ENCODE data around the gene ASPSCR1. TPM values are rescaled to one million over a fixed set of nuclear protein-coding genes. Genes with fewer than 3 reads are reported as not detected.

The ASPSCR1 gene
- total and polyA plus RNA-seq, 2 of the 13 experiments (the other 11 are each of a cell fraction or from before 2014, with no cell fraction given): 274 to 314 TPM

DNA sequence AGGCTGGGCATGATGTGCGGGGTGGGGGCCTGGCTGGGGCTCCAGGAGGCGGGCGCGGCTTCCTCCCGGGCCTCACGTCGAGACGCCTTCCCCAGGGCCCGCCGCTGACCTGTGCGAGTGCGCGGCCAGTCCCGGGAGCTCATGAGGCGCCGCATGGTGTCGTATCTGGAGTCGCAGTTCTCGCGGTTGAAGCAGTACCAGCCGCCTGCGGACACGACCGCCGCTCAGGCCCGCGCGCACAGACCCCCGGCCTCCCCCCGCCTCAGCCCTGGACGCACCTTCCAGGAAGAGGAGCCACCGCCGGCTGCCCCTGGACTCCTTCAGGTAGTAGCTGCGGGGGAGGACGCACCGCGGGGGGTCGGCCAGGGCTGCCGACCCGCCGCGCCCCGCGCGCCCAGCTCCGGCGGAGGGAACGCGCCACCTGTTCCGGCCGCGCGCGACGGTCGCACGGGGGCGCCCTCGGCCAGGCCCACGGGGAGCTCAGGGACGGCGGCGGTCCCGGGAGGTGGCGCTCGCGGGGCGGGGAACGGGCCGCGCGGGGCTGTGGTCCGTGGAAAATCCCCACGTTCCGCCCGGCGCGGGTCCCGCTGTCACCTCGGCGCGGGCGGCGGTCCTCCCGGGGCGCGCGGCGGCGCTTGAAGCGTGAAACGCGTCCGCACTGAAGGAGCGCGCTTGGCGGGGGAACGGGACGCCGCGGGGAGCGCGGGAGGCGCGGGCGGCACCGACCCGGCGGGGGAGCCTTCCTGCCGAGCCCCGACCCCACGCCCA lies 17.9 kb upstream of the ASPSCR1 start (continued):
- TF ChIP-seq REST (IDR thresholded peaks at IDR 0.05; ENCODE audit: borderline replicate concordance in 1 of 2, low read depth in 1 of 2, low read length in 2 of 2): no peak
- no peak; the same call in 1 of the 2 replicates for TF ChIP-seq CSRNP1 (CRISPR knock-in tag; IDR thresholded peaks at IDR 0.05)
- TF ChIP-seq PCBP2 (optimal IDR thresholded peaks at IDR 0.05; ENCODE audit: low read depth, low read length, poor library complexity, severe bottlenecking): no peak
- no peak for TF ChIP-seq NFE2L1 (CRISPR knock-in tag; IDR thresholded peaks at IDR 0.05; ENCODE audit: borderline replicate concordance)
- TF ChIP-seq AHDC1 (CRISPR knock-in tag; IDR thresholded peaks at IDR 0.05; ENCODE audit: borderline replicate concordance): no peak
- no peak for TF ChIP-seq ZNF652 (CRISPR knock-in tag; IDR thresholded peaks at IDR 0.05; ENCODE audit: borderline replicate concordance, low read depth)
- no peak for TF ChIP-seq KDM4B (CRISPR knock-in tag; IDR thresholded peaks at IDR 0.05)
- TF ChIP-seq, protein P1, sequence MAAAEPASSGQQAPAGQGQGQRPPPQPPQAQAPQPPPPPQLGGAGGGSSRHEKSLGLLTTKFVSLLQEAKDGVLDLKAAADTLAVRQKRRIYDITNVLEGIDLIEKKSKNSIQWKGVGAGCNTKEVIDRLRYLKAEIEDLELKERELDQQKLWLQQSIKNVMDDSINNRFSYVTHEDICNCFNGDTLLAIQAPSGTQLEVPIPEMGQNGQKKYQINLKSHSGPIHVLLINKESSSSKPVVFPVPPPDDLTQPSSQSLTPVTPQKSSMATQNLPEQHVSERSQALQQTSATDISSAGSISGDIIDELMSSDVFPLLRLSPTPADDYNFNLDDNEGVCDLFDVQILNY (CRISPR knock-in tag; conservative IDR thresholded peaks at IDR 0.05): no peak
- no peak for TF ChIP-seq ZNF784 (CRISPR knock-in tag; IDR thresholded peaks at IDR 0.05; ENCODE audit: borderline replicate concordance)
- TF ChIP-seq, protein P2, sequence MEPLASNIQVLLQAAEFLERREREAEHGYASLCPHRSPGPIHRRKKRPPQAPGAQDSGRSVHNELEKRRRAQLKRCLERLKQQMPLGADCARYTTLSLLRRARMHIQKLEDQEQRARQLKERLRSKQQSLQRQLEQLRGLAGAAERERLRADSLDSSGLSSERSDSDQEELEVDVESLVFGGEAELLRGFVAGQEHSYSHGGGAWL (CRISPR knock-in tag; IDR thresholded peaks at IDR 0.05): peak; percentile 10; the same call in 1 of the 2 replicates
- TF ChIP-seq FUBP1 (CRISPR knock-in tag; IDR thresholded peaks at IDR 0.05; ENCODE audit: borderline replicate concordance): no peak
